Measurements from ENCODE around the gene CEACAM3.

The CEACAM3 gene

GRCh38 chr19:41839211-41839610, 42.8 kb downstream of the CEACAM3 start:
- no peaks in the 10 kb centered on the region for H3K36me3 ChIP-seq (ENCODE audit: control insufficient read depth, insufficient read depth, low read length)
- H3K27me3 ChIP-seq (replicated peaks; ENCODE audit: control insufficient read depth, insufficient read depth, low read length) = no peaks in the 10 kb centered on the region; the same call in 1 of the 2 replicates
- TF ChIP-seq CTCF (IDR thresholded peaks at IDR 0.05; ENCODE audit: insufficient read depth, low read length, poor library complexity, severe bottlenecking) = no peak
- H3K4me3 ChIP-seq (replicated peaks; ENCODE audit: low read depth, low read length) = no peak overlapping the region
- DNase-seq (ENCODE audit: extremely low read depth, insufficient read length) = no peak

- Histone ChIP-seq H3K4me3 (replicated peaks; ENCODE audit: low read depth, low read length) (no peak overlapping the region), H3K27me3 (replicated peaks; ENCODE audit: control insufficient read depth, insufficient read depth, low read length) (no peaks in the 10 kb centered on the region; the same call in 1 of the 2 replicates), H3K36me3 (ENCODE audit: control insufficient read depth, insufficient read depth, low read length) (no peaks in the 10 kb centered on the region)
- DNase-seq (ENCODE audit: extremely low read depth, insufficient read length) = no peak
- no peak for TF ChIP-seq CTCF (IDR thresholded peaks at IDR 0.05; ENCODE audit: insufficient read depth, low read length, poor library complexity, severe bottlenecking)
Observed at GRCh38 chr19:41843371-41843770, 47.0 kb downstream of the CEACAM3 start.

- Histone ChIP-seq H3K36me3 (ENCODE audit: control insufficient read depth, insufficient read depth, low read length) (no peaks in the 10 kb centered on the region), H3K27me3 (replicated peaks; ENCODE audit: control insufficient read depth, insufficient read depth, low read length) (no peaks in the 10 kb centered on the region), H3K4me3 (replicated peaks; ENCODE audit: low read depth, low read length) (no peak within 1 kb of the TSS)
- DNase-seq (ENCODE audit: extremely low read depth, insufficient read length) = no peak
- no peak for TF ChIP-seq CTCF (IDR thresholded peaks at IDR 0.05; ENCODE audit: insufficient read depth, low read length, poor library complexity, severe bottlenecking)
Observed at GRCh38 chr19:41844601-41845000, 48.2 kb downstream of the CEACAM3 start, which contains the start of gene LYPD4. LYPD4 (minus strand) TSS chr19:41844683; CDS start chr19:41839285, 5,398 bp downstream.

- H3K27me3 ChIP-seq (replicated peaks; ENCODE audit: control insufficient read depth, insufficient read depth, low read length) = no peaks in the 10 kb centered on the region
- DNase-seq (ENCODE audit: extremely low read depth, insufficient read length) = no peak
- no peak within 1 kb of the TSS for H3K4me3 ChIP-seq (replicated peaks; ENCODE audit: low read depth, low read length)
- H3K36me3 ChIP-seq (ENCODE audit: control insufficient read depth, insufficient read depth, low read length) = no peaks in the 10 kb centered on the region
- no peak for TF ChIP-seq CTCF (IDR thresholded peaks at IDR 0.05; ENCODE audit: insufficient read depth, low read length, poor library complexity, severe bottlenecking)
Observed at GRCh38 chr19:41845001-41845050, 48.4 kb downstream of the CEACAM3 start, which contains the start of gene DMRTC2. DMRTC2 (plus strand) TSS chr19:41845042; CDS start chr19:41847429, 2,387 bp downstream.

GRCh38 chr19:41845051-41845590, 48.7 kb downstream of the CEACAM3 start:
- no peak overlapping the region for H3K4me3 ChIP-seq (replicated peaks; ENCODE audit: low read depth, low read length)
- no peak for TF ChIP-seq CTCF (IDR thresholded peaks at IDR 0.05; ENCODE audit: insufficient read depth, low read length, poor library complexity, severe bottlenecking)
- DNase-seq (ENCODE audit: extremely low read depth, insufficient read length) = no peak

More at GRCh38 chr19:41845051-41845590, 48.7 kb downstream of the CEACAM3 start:
- Histone ChIP-seq H3K36me3 (ENCODE audit: control insufficient read depth, insufficient read depth, low read length) (no peaks in the 10 kb centered on the region), H3K27me3 (replicated peaks; ENCODE audit: control insufficient read depth, insufficient read depth, low read length) (no peaks in the 10 kb centered on the region)

All from GM06990 (cell line).